ENCODE results near the gene HUWE1.

HUWE1 gene

GRCh38 chrX:53598169-53598568 is 88.3 kb downstream of the HUWE1 start:
- ATAC-seq (ENCODE audit: insufficient read depth, low read depth) (no peak), DNase-seq (no peak)
- H3K4me1 ChIP-seq (ENCODE audit: insufficient read depth, low read length), result no peaks in the 10 kb centered on the region
- H3K79me2 ChIP-seq (ENCODE audit: insufficient read depth, low read length), result no peaks in the 10 kb centered on the region
- H2AFZ ChIP-seq (ENCODE audit: low read depth, low read length), result no peak overlapping the region
- no peaks in the 10 kb centered on the region for H3K27me3 ChIP-seq (ENCODE audit: insufficient read depth, low read length, poor library complexity)
- H3K4me3 ChIP-seq (ENCODE audit: low read depth in 1 of 2, low read length in 2 of 2), result no peak overlapping the region
- TF ChIP-seq CTCF (IDR thresholded peaks at IDR 0.05; ENCODE audit: borderline replicate concordance, extremely low read depth, low read length, poor library complexity, severe bottlenecking) (no peak), EZH2 (IDR thresholded peaks at IDR 0.05; ENCODE audit: borderline replicate concordance, low read depth, low read length, severe bottlenecking) (no peak)
- H4K20me1 ChIP-seq (ENCODE audit: insufficient read depth, low read length), result no peaks in the 10 kb centered on the region
- no peak overlapping the region for H3K4me2 ChIP-seq (ENCODE audit: insufficient read depth, low read length)
- H3K27ac ChIP-seq (ENCODE audit: low read length), result no peak overlapping the region
- H3K9ac ChIP-seq (ENCODE audit: low read depth, low read length), result no peak overlapping the region
- H3K9me3 ChIP-seq (ENCODE audit: insufficient read depth, low read length, severe bottlenecking), result no peaks in the 10 kb centered on the region
- H3K36me3 ChIP-seq (ENCODE audit: insufficient read depth, low read length), result peaks cover 75% of the 10 kb centered on the region

GRCh38 chrX:53595266-53595810 is 91.2 kb downstream of the HUWE1 start:
- no peaks in the 10 kb centered on the region for H3K9me3 ChIP-seq (ENCODE audit: insufficient read depth, low read length, severe bottlenecking)
- ATAC-seq (ENCODE audit: insufficient read depth, low read depth) (no peak), DNase-seq (no peak)
- H3K4me1 ChIP-seq (ENCODE audit: insufficient read depth, low read length), result no peaks in the 10 kb centered on the region
- peaks cover 83% of the 10 kb centered on the region for H3K36me3 ChIP-seq (ENCODE audit: insufficient read depth, low read length)
- H3K27ac ChIP-seq (ENCODE audit: low read length), result no peak overlapping the region
- no peak overlapping the region for H3K9ac ChIP-seq (ENCODE audit: low read depth, low read length)
- TF ChIP-seq CTCF (IDR thresholded peaks at IDR 0.05; ENCODE audit: borderline replicate concordance, extremely low read depth, low read length, poor library complexity, severe bottlenecking) (no peak), EZH2 (IDR thresholded peaks at IDR 0.05; ENCODE audit: borderline replicate concordance, low read depth, low read length, severe bottlenecking) (no peak)
- H3K79me2 ChIP-seq (ENCODE audit: insufficient read depth, low read length), result no peaks in the 10 kb centered on the region
- no peak overlapping the region for H2AFZ ChIP-seq (ENCODE audit: low read depth, low read length)
- H3K4me3 ChIP-seq (ENCODE audit: low read depth in 1 of 2, low read length in 2 of 2), result no peak overlapping the region
- H4K20me1 ChIP-seq (ENCODE audit: insufficient read depth, low read length), result no peaks in the 10 kb centered on the region
- no peaks in the 10 kb centered on the region for H3K27me3 ChIP-seq (ENCODE audit: insufficient read depth, low read length, poor library complexity)
- no peak overlapping the region for H3K4me2 ChIP-seq (ENCODE audit: insufficient read depth, low read length)

- Histone ChIP-seq H3K4me3 (ENCODE audit: low read depth in 1 of 2, low read length in 2 of 2) (no peak overlapping the region), H3K4me2 (ENCODE audit: insufficient read depth, low read length) (no peak overlapping the region), H3K4me1 (ENCODE audit: insufficient read depth, low read length) (no peaks in the 10 kb centered on the region), H3K79me2 (ENCODE audit: insufficient read depth, low read length) (no peaks in the 10 kb centered on the region), H3K36me3 (ENCODE audit: insufficient read depth, low read length) (peaks cover 83% of the 10 kb centered on the region), H3K27me3 (ENCODE audit: insufficient read depth, low read length, poor library complexity) (no peaks in the 10 kb centered on the region), H4K20me1 (ENCODE audit: insufficient read depth, low read length) (no peaks in the 10 kb centered on the region), H3K9ac (ENCODE audit: low read depth, low read length) (no peak overlapping the region), H3K9me3 (ENCODE audit: insufficient read depth, low read length, severe bottlenecking) (no peaks in the 10 kb centered on the region), H3K27ac (ENCODE audit: low read length) (no peak overlapping the region), H2AFZ (ENCODE audit: low read depth, low read length) (no peak overlapping the region)
- no peak for DNase-seq
- no peak for ATAC-seq (ENCODE audit: insufficient read depth, low read depth)
- TF ChIP-seq CTCF (IDR thresholded peaks at IDR 0.05; ENCODE audit: borderline replicate concordance, extremely low read depth, low read length, poor library complexity, severe bottlenecking) (no peak), EZH2 (IDR thresholded peaks at IDR 0.05; ENCODE audit: borderline replicate concordance, low read depth, low read length, severe bottlenecking) (no peak)
Measured at GRCh38 chrX:53594354-53594753, 92.2 kb downstream of the HUWE1 start.
